Psoas muscle (tissue), 8 donors: Measurements from ENCODE around the gene TMEM135. TPM values are rescaled to one million over a fixed set of nuclear protein-coding genes. Genes with fewer than 3 reads are reported as not detected.

Experiments used
- ATAC-seq, 4 donors: fragments of 200-7000 bp; cut with Tn5 transposase; one replicate each; pipeline ENCODE4 v1.9.1; 2020; ENCODE audit warnings: moderate library complexity in 3 of 4, mild to moderate bottlenecking in 2 of 4
- DNase-seq, 2 donors: peaks; one replicate each; pipeline ENCODE4 v3.0.0-alpha.2; 2020
- H3K27ac ChIP-seq: fragments of 200-600 bp; one replicate; pipeline ENCODE4 v1.8.0; 2022
- H3K27me3 ChIP-seq, 3 donors: fragments of 200-600 bp in 1 of 3; one replicate each; pipeline versions ENCODE4 v1.6.1 to v1.8.0; 2013 to 2022; ENCODE audit warnings: low read length in 2 of 3, mild to moderate bottlenecking in 2 of 3, moderate library complexity in 1 of 3; ENCODE audit not compliant: insufficient read depth in 3 of 3
- H3K36me3 ChIP-seq, 2 donors: fragments of 200-600 bp in 1 of 2; one replicate each; pipeline versions ENCODE4 v1.6.1 to v1.8.0; 2013 to 2022; ENCODE audit warnings: low read depth in 1 of 2, mild to moderate bottlenecking in 1 of 2, moderate library complexity in 1 of 2; ENCODE audit not compliant: insufficient read depth in 1 of 2
- H3K4me1 ChIP-seq: fragments of 200-600 bp; one replicate; pipeline ENCODE4 v1.8.0; 2022
- H3K4me3 ChIP-seq: fragments of 200-600 bp; one replicate; pipeline ENCODE4 v1.8.0; 2022; ENCODE audit warnings: mild to moderate bottlenecking
- H3K9me3 ChIP-seq: fragments of 200-600 bp; one replicate; pipeline ENCODE4 v1.8.0; 2022
- CTCF ChIP-seq: fragments of 200-600 bp; IDR thresholded peaks from one replicate; pipeline ENCODE4 v1.8.0; 2022; ENCODE audit warnings: antibody characterized with exemption
- WGBS, 3 donors: extraction: QIAGEN DNeasy Blood & Tissue Kit; methylation state at CpG; one replicate each; pipeline versions ENCODE4 v1.1.6 to v1.1.7; 2013; 5-methylcytosine and 5-hydroxymethylcytosine counted together
- intact Hi-C, 2 donors: fragments of 100-400 bp; cut with DNase I; formaldehyde crosslinking; loops; one replicate each; pipeline versions ENCODE4 v1.11.0 to v1.14.2; 2022
- polyA plus RNA-seq, 3 donors: library from polyadenylated mRNA; stranded (reverse); fragments of 200-250 nt; gene quantifications; one replicate each; pipeline ENCODE4 v1.2.3, GENCODE V29; 2013
- total RNA-seq, 4 donors: library from RNA; stranded (reverse); fragmentation: NEBNext Ultra II Directional in 2 of 4; extraction: Animal tissue kit (Norgen Biotek cat#: 25700) in 2 of 4; gene quantifications; one replicate each; pipeline versions ENCODE4 v1.2.1 to v1.2.4, GENCODE V29; 2021 to 2023
- donor health status: healthy with polysubstance abuse.
- donor health status: DM: no; HTN: no; CAD: no; lungs with moderate emphysema.
- donor health status: Bipolar disorder and iron deficiency.
- donor health status: healthy.
- donor health status: DM: yes; HTN: yes; CAD: no.
- donor health status: DM: no; HTN: no; CAD: no.
- donor health status: DM: no; HTN: no; CAD: no.
- donor health status: DM: yes; HTN: yes; CAD: no.

The TMEM135 gene
- total and polyA plus RNA-seq, 7 donors = 4.1 to 26.6 (median 9.4) TPM

- Histone ChIP-seq H3K36me3 (no peaks in the 10 kb centered on the region), H3K27me3 (no peaks in the 10 kb centered on the region), H3K4me1 (no peaks in the 10 kb centered on the region), H3K9me3 (peaks cover 3% of the 10 kb centered on the region), H3K27ac (no peak overlapping the region), H3K4me3 (no peak overlapping the region)
- 72 to 74% (median 74%) methylated on average over 6 of the region's 6 CpGs for WGBS, 3 donors
- TF ChIP-seq CTCF = no peak
- DNase-seq (no peak), ATAC-seq (peak in 3 of 4 donors; percentile 31 to 64 (median 46))
- intact Hi-C loops = no loop called here
Measured at GRCh38 chr11:87331273-87331672, 293.5 kb downstream of the TMEM135 start.

GRCh38 chr11:87338046-87338639 is 300.4 kb downstream of the TMEM135 start:
- WGBS, 3 donors = 86 to 92% (median 90%) methylated on average over 3 of the region's 3 CpGs
- Histone ChIP-seq H3K4me1 (no peaks in the 10 kb centered on the region), H3K4me3 (no peak overlapping the region), H3K36me3 (no peaks in the 10 kb centered on the region), H3K27me3 (no peaks in the 10 kb centered on the region), H3K27ac (no peak overlapping the region), H3K9me3 (peaks cover 24% of the 10 kb centered on the region)
- intact Hi-C loops = no loop called here
- DNase-seq = no peak
- TF ChIP-seq CTCF = no peak
- ATAC-seq = no peak

GRCh38 chr11:87339416-87339815 is 301.7 kb downstream of the TMEM135 start:
- ATAC-seq = no peak
- intact Hi-C loops = no loop called here
- TF ChIP-seq CTCF = no peak
- Histone ChIP-seq H3K4me1 (no peaks in the 10 kb centered on the region), H3K27ac (no peak overlapping the region), H3K4me3 (no peak overlapping the region), H3K27me3 (no peaks in the 10 kb centered on the region), H3K9me3 (peaks cover 23% of the 10 kb centered on the region), H3K36me3 (no peaks in the 10 kb centered on the region)
- 88 to 90% (median 89%) methylated on average over 5 of the region's 5 CpGs for WGBS, 3 donors
- DNase-seq = no peak

GRCh38 chr11:87347441-87347840 is 309.7 kb downstream of the TMEM135 start:
- Histone ChIP-seq H3K36me3 (no peaks in the 10 kb centered on the region), H3K9me3 (no peaks in the 10 kb centered on the region), H3K4me3 (no peak overlapping the region), H3K27ac (no peak overlapping the region), H3K4me1 (peaks cover under 1% of the 10 kb centered on the region), H3K27me3 (no peaks in the 10 kb centered on the region)
- DNase-seq (no peak), ATAC-seq (no peak)
- 61 to 87% (median 66%) methylated on average over 2 of the region's 2 CpGs for WGBS, 3 donors
- intact Hi-C loops = no loop called here
- no peak for TF ChIP-seq CTCF

- DNase-seq = no peak
- no peak for ATAC-seq
- no peak for TF ChIP-seq CTCF
- no peak overlapping the region for H3K27ac ChIP-seq
- no peak overlapping the region for H3K4me3 ChIP-seq
- H3K4me1 ChIP-seq = peaks cover 5% of the 10 kb centered on the region
- no peaks in the 10 kb centered on the region for H3K36me3 ChIP-seq
- intact Hi-C loops = no loop called here
- H3K9me3 ChIP-seq = no peaks in the 10 kb centered on the region
- no peaks in the 10 kb centered on the region for H3K27me3 ChIP-seq
Measured at GRCh38 chr11:87347854-87348253, 310.1 kb downstream of the TMEM135 start.
